Glutamatergic neuron (in vitro differentiated cells): Measurements from ENCODE around the gene PLPPR1. TPM values are rescaled to one million over a fixed set of nuclear protein-coding genes. Genes with fewer than 3 reads are reported as not detected.
"Not testable (repeated sequence)": the region's sequence is repeated elsewhere in the genome, so short reads cannot be mapped to it uniquely, and the experiment has no call there.

Experiments used
- DNase-seq: peaks from one replicate; pipeline ENCODE4 v3.0.0; 2022
- H3K27ac Mint-ChIP-seq: one replicate; pipeline ENCODE4 v1.8.0; 2020; ENCODE audit warnings: mild to moderate bottlenecking, mixed read lengths, inconsistent platforms; ENCODE audit not compliant: unreplicated experiment
- H3K27me3 Mint-ChIP-seq: one replicate; pipeline ENCODE4 v1.8.0; 2020; ENCODE audit warnings: mild to moderate bottlenecking, moderate library complexity, mixed read lengths, inconsistent platforms; ENCODE audit not compliant: unreplicated experiment
- H3K36me3 Mint-ChIP-seq: one replicate; pipeline ENCODE4 v1.8.0; 2020; ENCODE audit warnings: mild to moderate bottlenecking, mixed read lengths, inconsistent platforms; ENCODE audit not compliant: unreplicated experiment
- H3K4me1 Mint-ChIP-seq: one replicate; pipeline ENCODE4 v1.8.0; 2020; ENCODE audit warnings: mild to moderate bottlenecking, low read depth, mixed read lengths, inconsistent platforms; ENCODE audit not compliant: unreplicated experiment
- H3K4me3 Mint-ChIP-seq: one replicate; pipeline ENCODE4 v1.8.0; 2020; ENCODE audit warnings: mild to moderate bottlenecking, mixed read lengths, inconsistent platforms; ENCODE audit not compliant: unreplicated experiment
- H3K9me3 Mint-ChIP-seq: one replicate; pipeline ENCODE4 v1.8.0; 2020; ENCODE audit warnings: mild to moderate bottlenecking, moderate library complexity, mixed read lengths, inconsistent platforms; ENCODE audit not compliant: unreplicated experiment
- total RNA-seq: library from RNA; stranded (reverse); fragmentation: NEBNext Ultra II Directional; extraction: Animal tissue kit (Norgen Biotek cat#: 25700); gene quantifications from one replicate; pipeline ENCODE4 v1.2.1, GENCODE V29; 2021; ENCODE audit not compliant: unreplicated experiment
- TF ChIP-seq, protein P1 (sequence below): fragments of 200-600 bp; sonication (generic); IDR thresholded peaks from one replicate; pipeline ENCODE4 v1.5.0; 2021; ENCODE audit not compliant: partially characterized antibody, unreplicated experiment

The PLPPR1 gene
- total RNA-seq, 1 donor from 2014 or later = 7.4 TPM

DNA sequence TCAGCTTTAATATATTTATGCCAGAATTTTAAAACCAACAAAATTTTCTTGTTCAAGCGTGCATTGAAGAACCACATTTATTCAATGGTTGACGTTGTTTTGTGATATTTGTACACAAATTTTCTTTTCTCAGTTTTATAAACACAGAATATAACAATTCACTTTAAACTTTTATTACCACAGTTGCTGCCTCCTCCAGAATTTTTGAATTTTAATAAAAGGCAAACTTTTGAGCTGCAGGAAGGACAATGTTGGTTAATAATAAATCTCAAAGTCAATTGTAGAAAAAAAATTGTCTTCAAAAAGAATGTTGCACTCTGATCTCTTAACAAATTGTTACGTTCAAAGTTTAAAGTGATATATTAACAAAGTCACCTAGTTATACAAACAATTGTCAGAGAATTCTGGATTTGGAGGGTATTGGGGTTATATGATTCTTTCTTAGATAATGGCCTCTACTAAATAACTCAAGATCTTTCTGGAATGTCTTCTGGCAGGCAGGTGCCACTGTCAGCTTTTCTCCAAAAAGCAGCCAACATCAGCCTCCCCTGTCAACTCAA, 295.8 kb downstream of the PLPPR1 start:
- H3K27me3 Mint-ChIP-seq = no peaks in the 10 kb centered on the region

DNA sequence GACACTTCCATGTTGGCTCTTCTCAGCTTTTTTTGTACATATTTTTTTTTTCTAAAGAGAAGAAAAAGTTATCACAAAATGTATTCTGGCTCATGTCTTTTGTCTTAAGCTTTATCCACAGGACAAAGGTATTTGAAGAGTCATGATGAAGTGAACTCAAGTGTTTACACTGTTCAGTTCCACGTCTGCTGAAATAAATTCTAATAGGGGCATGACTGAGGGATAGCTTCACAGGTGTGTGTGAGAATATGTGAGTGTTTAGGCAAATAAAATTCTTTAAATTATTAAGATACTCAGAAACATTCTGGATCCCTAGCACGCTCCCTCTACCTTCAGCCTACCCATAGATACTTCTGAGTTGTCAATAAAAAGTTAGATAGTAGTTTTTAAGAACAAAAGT, 296.5 kb downstream of the PLPPR1 start:
- peaks cover 2% of the 10 kb centered on the region for H3K9me3 Mint-ChIP-seq
- H3K27me3 Mint-ChIP-seq = no peaks in the 10 kb centered on the region
- H3K4me3 Mint-ChIP-seq = no peak overlapping the region
- H3K4me1 Mint-ChIP-seq = no peaks in the 10 kb centered on the region
- TF ChIP-seq, protein P1, sequence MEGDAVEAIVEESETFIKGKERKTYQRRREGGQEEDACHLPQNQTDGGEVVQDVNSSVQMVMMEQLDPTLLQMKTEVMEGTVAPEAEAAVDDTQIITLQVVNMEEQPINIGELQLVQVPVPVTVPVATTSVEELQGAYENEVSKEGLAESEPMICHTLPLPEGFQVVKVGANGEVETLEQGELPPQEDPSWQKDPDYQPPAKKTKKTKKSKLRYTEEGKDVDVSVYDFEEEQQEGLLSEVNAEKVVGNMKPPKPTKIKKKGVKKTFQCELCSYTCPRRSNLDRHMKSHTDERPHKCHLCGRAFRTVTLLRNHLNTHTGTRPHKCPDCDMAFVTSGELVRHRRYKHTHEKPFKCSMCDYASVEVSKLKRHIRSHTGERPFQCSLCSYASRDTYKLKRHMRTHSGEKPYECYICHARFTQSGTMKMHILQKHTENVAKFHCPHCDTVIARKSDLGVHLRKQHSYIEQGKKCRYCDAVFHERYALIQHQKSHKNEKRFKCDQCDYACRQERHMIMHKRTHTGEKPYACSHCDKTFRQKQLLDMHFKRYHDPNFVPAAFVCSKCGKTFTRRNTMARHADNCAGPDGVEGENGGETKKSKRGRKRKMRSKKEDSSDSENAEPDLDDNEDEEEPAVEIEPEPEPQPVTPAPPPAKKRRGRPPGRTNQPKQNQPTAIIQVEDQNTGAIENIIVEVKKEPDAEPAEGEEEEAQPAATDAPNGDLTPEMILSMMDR = no peak
- no peak for DNase-seq
- no peak overlapping the region for H3K27ac Mint-ChIP-seq
- no peaks in the 10 kb centered on the region for H3K36me3 Mint-ChIP-seq

More for the DNA sequence above, 295.8 kb downstream of the PLPPR1 start:
- Mint-ChIP-seq H3K36me3 (no peaks in the 10 kb centered on the region), H3K4me1 (no peaks in the 10 kb centered on the region), H3K9me3 (peaks cover 2% of the 10 kb centered on the region), H3K4me3 (no peak overlapping the region), H3K27ac (no peak overlapping the region)
- no peak for DNase-seq
- TF ChIP-seq, protein P1 = no peak

DNA sequence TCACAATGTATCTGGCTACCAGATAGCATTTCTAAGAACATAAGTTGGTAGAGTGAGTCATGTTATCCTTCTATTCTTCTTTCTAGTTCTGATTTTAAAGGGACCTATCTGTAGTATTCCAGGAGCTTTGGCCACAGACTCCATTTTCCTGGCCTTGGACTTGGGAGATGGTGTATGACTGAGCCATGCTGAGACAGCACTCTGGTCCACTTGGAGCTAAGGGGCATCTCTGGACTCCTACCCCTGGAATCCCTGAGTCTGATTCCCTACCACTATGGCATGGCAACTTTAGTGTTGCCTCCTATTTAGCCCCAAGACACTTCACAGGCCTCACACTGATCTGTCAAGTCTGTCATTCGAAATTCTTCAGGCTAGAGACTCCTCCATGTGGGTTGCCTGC, 297.5 kb downstream of the PLPPR1 start:
- TF ChIP-seq, protein P1 = no peak
- Mint-ChIP-seq H3K36me3 (no peaks in the 10 kb centered on the region), H3K27ac (no peak overlapping the region), H3K4me1 (no peaks in the 10 kb centered on the region), H3K4me3 (no peak overlapping the region), H3K27me3 (no peaks in the 10 kb centered on the region), H3K9me3 (peaks cover 2% of the 10 kb centered on the region)
- no peak for DNase-seq

DNA sequence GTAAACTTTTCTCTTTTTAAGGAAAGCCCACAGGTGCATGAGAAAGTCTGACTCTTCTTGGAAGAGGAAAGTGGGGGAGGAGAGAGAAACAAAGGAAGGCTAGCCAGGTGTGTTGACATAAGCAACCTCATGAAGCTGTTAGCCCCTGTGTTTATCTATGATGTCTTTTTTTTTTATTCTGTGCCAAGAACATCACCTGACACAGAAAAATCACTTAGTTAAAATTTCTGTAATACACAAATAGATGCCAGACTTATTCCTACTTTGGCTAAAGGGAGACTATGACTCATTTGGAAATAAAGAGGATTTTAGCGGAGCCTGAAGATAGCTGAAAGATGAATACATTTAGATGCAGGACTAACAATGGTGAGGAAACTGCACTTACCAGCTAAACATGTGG, 298.0 kb downstream of the PLPPR1 start:
- Mint-ChIP-seq H3K27me3 (no peaks in the 10 kb centered on the region), H3K4me1 (no peaks in the 10 kb centered on the region), H3K9me3 (peaks cover 2% of the 10 kb centered on the region), H3K36me3 (no peaks in the 10 kb centered on the region), H3K4me3 (no peak overlapping the region), H3K27ac (no peak overlapping the region)
- TF ChIP-seq, protein P1 = no peak
- DNase-seq = no peak

DNA sequence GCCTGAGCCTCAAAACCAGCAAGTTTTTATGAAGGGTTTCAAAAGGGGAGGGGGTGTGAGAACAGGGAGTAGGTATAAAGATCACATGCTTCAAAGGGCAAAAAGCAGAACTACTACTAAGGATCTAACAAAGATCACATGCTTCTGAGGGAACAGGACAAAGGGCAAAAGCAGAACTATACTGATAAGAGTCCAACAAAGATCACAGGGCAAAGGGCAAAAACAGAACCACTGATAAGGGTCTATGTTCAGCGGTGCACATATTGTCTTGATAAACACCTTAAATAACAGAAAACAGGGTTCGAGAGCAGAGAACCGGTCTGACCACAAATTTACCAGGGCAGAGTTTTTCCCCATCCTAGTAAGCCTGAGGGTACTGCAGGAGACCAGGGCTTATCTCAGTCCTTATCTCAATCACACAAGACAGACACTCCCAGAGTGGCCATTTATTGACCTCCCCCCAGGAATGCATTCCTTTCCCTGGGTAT, 298.9 kb downstream of the PLPPR1 start:
- H3K27me3 Mint-ChIP-seq, H3K4me1 Mint-ChIP-seq, H3K4me3 Mint-ChIP-seq, DNase-seq, H3K9me3 Mint-ChIP-seq, H3K27ac Mint-ChIP-seq, H3K36me3 Mint-ChIP-seq: not testable (repeated sequence)

DNA sequence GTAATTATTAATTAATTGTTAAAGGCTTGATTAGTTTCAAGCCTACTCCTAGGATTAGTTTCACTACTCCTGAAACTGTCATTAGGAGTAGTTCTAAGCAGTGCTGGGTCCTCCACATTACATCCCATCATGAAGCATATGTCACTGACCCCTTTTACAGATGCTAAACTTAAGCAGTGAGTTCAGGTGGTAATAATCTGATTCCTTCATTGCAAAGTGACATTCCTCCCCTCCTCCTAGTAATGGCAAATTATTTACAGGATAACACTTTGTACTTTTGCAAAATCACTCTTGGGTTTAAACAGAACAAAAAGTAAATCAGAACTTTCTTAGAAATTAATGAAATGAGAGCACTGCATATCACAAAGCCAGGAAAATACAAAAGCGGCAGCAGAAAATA, 303.8 kb downstream of the PLPPR1 start:
- TF ChIP-seq, protein P1 = no peak
- H3K36me3 Mint-ChIP-seq = no peaks in the 10 kb centered on the region
- H3K27ac Mint-ChIP-seq = no peak overlapping the region
- no peak for DNase-seq
- H3K27me3 Mint-ChIP-seq = peaks cover 2% of the 10 kb centered on the region
- peaks cover 3% of the 10 kb centered on the region for H3K9me3 Mint-ChIP-seq
- H3K4me1 Mint-ChIP-seq = no peaks in the 10 kb centered on the region
- no peak overlapping the region for H3K4me3 Mint-ChIP-seq
